Ishikawa (cell line): ENCODE data around the gene ABCC8.

Experiments
- CEBPB ChIP-seq: IDR thresholded peaks from 2 replicates; pipeline ENCODE4 v1.6.1; 2012
- CREB1 ChIP-seq: IDR thresholded peaks from 2 replicates; pipeline ENCODE4 v1.6.1; 2012; ENCODE audit warnings: low read depth
- EGR1 ChIP-seq: IDR thresholded peaks from 2 replicates; pipeline ENCODE4 v1.6.1; 2012
- EP300 ChIP-seq: IDR thresholded peaks from 2 replicates; pipeline ENCODE4 v1.6.1; 2012; ENCODE audit warnings: borderline replicate concordance
- FOXM1 ChIP-seq: IDR thresholded peaks from 2 replicates; pipeline ENCODE4 v1.6.1; 2012; ENCODE audit warnings: low read depth, borderline replicate concordance
- MAX ChIP-seq: IDR thresholded peaks from 2 replicates; pipeline ENCODE4 v1.6.1; 2012
- NFIC ChIP-seq: IDR thresholded peaks from 2 replicates; pipeline ENCODE4 v1.6.1; 2012
- RAD21 ChIP-seq: IDR thresholded peaks from 2 replicates; pipeline ENCODE4 v1.6.1; 2012; ENCODE audit warnings: low read depth
- REST ChIP-seq: IDR thresholded peaks from 2 replicates; pipeline ENCODE4 v1.6.1; 2012; ENCODE audit warnings: low read depth, mild to moderate bottlenecking
- TAF1 ChIP-seq: IDR thresholded peaks from 2 replicates; pipeline ENCODE4 v1.6.1; 2012; ENCODE audit warnings: low read depth, mild to moderate bottlenecking
- TCF12 ChIP-seq: IDR thresholded peaks from 2 replicates; pipeline ENCODE4 v1.6.1; 2012; ENCODE audit warnings: low read depth
- TEAD4 ChIP-seq: IDR thresholded peaks from 2 replicates; pipeline ENCODE4 v1.6.1; 2012
- USF1 ChIP-seq: IDR thresholded peaks from 2 replicates; pipeline ENCODE4 v1.6.1; 2012
- YY1 ChIP-seq: IDR thresholded peaks from 2 replicates; pipeline ENCODE4 v1.6.1; 2012; ENCODE audit warnings: low read depth
- ZBTB7A ChIP-seq: IDR thresholded peaks from 2 replicates; pipeline ENCODE4 v1.6.1; 2012; ENCODE audit warnings: low read depth

The ABCC8 gene

GRCh38 chr11:17347676-17348075 lies 129.0 kb downstream of the ABCC8 start:
- TF ChIP-seq EP300: no peak
- TF ChIP-seq ZBTB7A: no peak
- no peak for TF ChIP-seq TEAD4
- TF ChIP-seq NFIC: no peak
- no peak for TF ChIP-seq TCF12
- no peak for TF ChIP-seq TAF1
- no peak for TF ChIP-seq RAD21
- no peak for TF ChIP-seq CREB1

- TF ChIP-seq EP300 (no peak), USF1 (no peak), NFIC (no peak), EGR1 (no peak), CEBPB (no peak), RAD21 (no peak), FOXM1 (no peak), MAX (no peak), ZBTB7A (no peak), CREB1 (no peak), TCF12 (no peak), YY1 (no peak), TEAD4 (no peak), TAF1 (no peak), REST (no peak)
Measured at GRCh38 chr11:17343907-17344306, 132.7 kb downstream of the ABCC8 start.

GRCh38 chr11:17343257-17343656 lies 133.4 kb downstream of the ABCC8 start:
- TF ChIP-seq CREB1 (no peak), CEBPB (no peak), MAX (no peak), EP300 (no peak), TCF12 (no peak), TEAD4 (no peak), EGR1 (no peak), RAD21 (no peak), REST (no peak)
